CD4-positive, CD25-positive, alpha-beta regulatory T cell (primary cell): ENCODE data around the gene ZNF521. TPM values are rescaled to one million over a fixed set of nuclear protein-coding genes. Genes with fewer than 3 reads are reported as not detected.

ENCODE experiments used
- ATAC-seq, 2 donors: fragments of 150-1000 bp; cut with Tn5 transposase; one replicate each; pipeline ENCODE4 v1.10.0; 2021; ENCODE audit warnings: low read depth in 2 of 2, moderate number of reproducible peaks in 2 of 2, moderate library complexity in 1 of 2
- DNase-seq, 3 donors: peaks; one replicate each; pipeline versions ENCODE4 v3.0.0 to v3.0.0-alpha.2; 2012 to 2022; ENCODE audit warnings: mixed read lengths in 1 of 3
- H3K27ac ChIP-seq: one replicate; pipeline ENCODE4 v1.7.0; 2013; ENCODE audit warnings: mild to moderate bottlenecking, low read length; ENCODE audit not compliant: insufficient read depth, poor library complexity, severe bottlenecking
- H3K27me3 ChIP-seq: one replicate; pipeline ENCODE4 v1.7.0; 2013; ENCODE audit warnings: low read length; ENCODE audit not compliant: control insufficient read depth, insufficient read depth
- H3K36me3 ChIP-seq: one replicate; pipeline ENCODE4 v1.7.0; 2013; ENCODE audit warnings: mild to moderate bottlenecking, low read length, moderate library complexity; ENCODE audit not compliant: control insufficient read depth, insufficient read depth
- H3K4me1 ChIP-seq: 2 replicates; pipeline ENCODE4 v1.7.0; 2013; ENCODE audit warnings: mild to moderate bottlenecking, low read length; ENCODE audit not compliant: insufficient read depth, control insufficient read depth, poor library complexity, severe bottlenecking
- H3K4me3 ChIP-seq: one replicate; pipeline ENCODE4 v1.7.0; 2013; ENCODE audit warnings: low read depth, mild to moderate bottlenecking, low read length, moderate library complexity
- H3K9me3 ChIP-seq, 2 experiments: 1 replicate in 1 of 2; 2 replicates in 1 of 2; pipeline ENCODE4 v1.7.0; 2013; ENCODE audit warnings: low read length in 2 of 2, mild to moderate bottlenecking in 1 of 2, moderate library complexity in 1 of 2; ENCODE audit not compliant: control insufficient read depth in 2 of 2
- H3K27ac Mint-ChIP-seq, 3 donors: one replicate each; pipeline ENCODE4 v1.8.0; 2020 to 2022; ENCODE audit warnings: mild to moderate bottlenecking in 3 of 3, mixed read lengths in 3 of 3, moderate library complexity in 2 of 3
- H3K27me3 Mint-ChIP-seq: one replicate; pipeline ENCODE4 v1.8.0; 2022; ENCODE audit warnings: mild to moderate bottlenecking, mixed read lengths
- H3K36me3 Mint-ChIP-seq: one replicate; pipeline ENCODE4 v1.8.0; 2020; ENCODE audit warnings: mixed read lengths
- H3K4me1 Mint-ChIP-seq, 4 donors: one replicate each; pipeline ENCODE4 v1.8.0; 2020 to 2022; ENCODE audit warnings: mixed read lengths in 4 of 4, mild to moderate bottlenecking in 1 of 4
- H3K4me3 Mint-ChIP-seq, 4 donors: one replicate each; pipeline ENCODE4 v1.8.0; 2020 to 2022; ENCODE audit warnings: mild to moderate bottlenecking in 4 of 4, mixed read lengths in 4 of 4, moderate library complexity in 3 of 4
- H3K9me3 Mint-ChIP-seq, 7 donors: one replicate each; pipeline ENCODE4 v1.8.0; 2020 to 2022; ENCODE audit warnings: mixed read lengths in 7 of 7, mild to moderate bottlenecking in 3 of 7, moderate library complexity in 2 of 7
- polyA plus RNA-seq, 4 donors: library from polyadenylated mRNA; unstranded; fragments of 300-500 nt; fragmentation: Illumina TruSeq; gene quantifications; one replicate each; pipeline ENCODE4 v1.2.3, GENCODE V29; 2021
- total RNA-seq: library from RNA; stranded (reverse); gene quantifications from one replicate; pipeline ENCODE4 v1.2.3, GENCODE V29; 2022

The ZNF521 gene
- total and polyA plus RNA-seq, 5 donors from 2014 or later = 1.8 TPM; not detected in 4

GRCh38 chr18:25229920-25230319, 122.0 kb downstream of the ZNF521 start:
- Mint-ChIP-seq H3K4me3 (no peak overlapping the region), H3K4me1 (no peaks in the 10 kb centered on the region)

GRCh38 chr18:25229081-25229480, 122.9 kb downstream of the ZNF521 start:
- H3K4me3 Mint-ChIP-seq = no peak overlapping the region
- DNase-seq (no peak), ATAC-seq (no peak)
- Histone ChIP-seq H3K9me3 (no peaks in the 10 kb centered on the region), H3K4me3 (no peak overlapping the region), H3K4me1 (no peaks in the 10 kb centered on the region), H3K27me3 (no peaks in the 10 kb centered on the region), H3K36me3 (no peaks in the 10 kb centered on the region), H3K27ac (no peak overlapping the region)
- H3K9me3 Mint-ChIP-seq = peaks cover 0 to 3% (median 0%) of the 10 kb centered on the region in 7 donors
- H3K36me3 Mint-ChIP-seq = no peaks in the 10 kb centered on the region
- no peaks in the 10 kb centered on the region for H3K4me1 Mint-ChIP-seq
- no peak overlapping the region for H3K27ac Mint-ChIP-seq
- no peaks in the 10 kb centered on the region for H3K27me3 Mint-ChIP-seq

More at GRCh38 chr18:25229920-25230319, 122.0 kb downstream of the ZNF521 start:
- Mint-ChIP-seq H3K27ac (no peak overlapping the region), H3K27me3 (no peaks in the 10 kb centered on the region), H3K9me3 (peaks cover 0 to 3% (median 0%) of the 10 kb centered on the region in 7 donors), H3K36me3 (no peaks in the 10 kb centered on the region)
- no peaks in the 10 kb centered on the region for H3K9me3 ChIP-seq
- H3K4me1 ChIP-seq = no peaks in the 10 kb centered on the region
- no peak for DNase-seq
- no peaks in the 10 kb centered on the region for H3K36me3 ChIP-seq
- H3K27me3 ChIP-seq = no peaks in the 10 kb centered on the region
- H3K27ac ChIP-seq = no peak overlapping the region
- H3K4me3 ChIP-seq = no peak overlapping the region
- no peak for ATAC-seq

GRCh38 chr18:25228410-25228809, 123.6 kb downstream of the ZNF521 start:
- Histone ChIP-seq H3K27me3 (no peaks in the 10 kb centered on the region), H3K4me3 (no peak overlapping the region), H3K9me3 (no peaks in the 10 kb centered on the region), H3K4me1 (no peaks in the 10 kb centered on the region), H3K27ac (no peak overlapping the region), H3K36me3 (no peaks in the 10 kb centered on the region)
- H3K4me3 Mint-ChIP-seq = no peak overlapping the region
- ATAC-seq (no peak), DNase-seq (no peak)
- H3K36me3 Mint-ChIP-seq = no peaks in the 10 kb centered on the region
- peak overlapping the region in 1 of 3 donors; percentile 14 for H3K27ac Mint-ChIP-seq
- peaks cover 0 to 3% (median 0%) of the 10 kb centered on the region in 7 donors for H3K9me3 Mint-ChIP-seq
- H3K27me3 Mint-ChIP-seq = no peaks in the 10 kb centered on the region
- no peaks in the 10 kb centered on the region for H3K4me1 Mint-ChIP-seq

- no peaks in the 10 kb centered on the region for H3K27me3 ChIP-seq
- Mint-ChIP-seq H3K27ac (no peak overlapping the region), H3K4me1 (no peaks in the 10 kb centered on the region), H3K36me3 (no peaks in the 10 kb centered on the region), H3K27me3 (no peaks in the 10 kb centered on the region), H3K4me3 (no peak overlapping the region), H3K9me3 (peaks cover 0 to 3% (median 0%) of the 10 kb centered on the region in 7 donors)
- no peaks in the 10 kb centered on the region for H3K36me3 ChIP-seq
- H3K9me3 ChIP-seq = no peaks in the 10 kb centered on the region
- no peak for DNase-seq
- no peaks in the 10 kb centered on the region for H3K4me1 ChIP-seq
- no peak overlapping the region for H3K4me3 ChIP-seq
- H3K27ac ChIP-seq = no peak overlapping the region
- ATAC-seq = no peak
Observed at GRCh38 chr18:25225151-25225550, 126.8 kb downstream of the ZNF521 start.

- Mint-ChIP-seq H3K9me3 (peaks cover 0 to 2% (median 0%) of the 10 kb centered on the region in 7 donors), H3K27ac (no peak overlapping the region), H3K4me1 (no peaks in the 10 kb centered on the region), H3K27me3 (no peaks in the 10 kb centered on the region), H3K36me3 (no peaks in the 10 kb centered on the region), H3K4me3 (no peak overlapping the region)
- Histone ChIP-seq H3K4me1 (no peaks in the 10 kb centered on the region), H3K4me3 (no peak overlapping the region), H3K27ac (no peak overlapping the region), H3K36me3 (no peaks in the 10 kb centered on the region), H3K27me3 (no peaks in the 10 kb centered on the region), H3K9me3 (no peaks in the 10 kb centered on the region)
- DNase-seq (no peak), ATAC-seq (no peak)
Observed at GRCh38 chr18:25223899-25224886, 127.8 kb downstream of the ZNF521 start.

GRCh38 chr18:25223211-25223610, 128.8 kb downstream of the ZNF521 start:
- Histone ChIP-seq H3K27ac (no peak overlapping the region), H3K27me3 (no peaks in the 10 kb centered on the region), H3K4me1 (no peaks in the 10 kb centered on the region), H3K4me3 (no peak overlapping the region), H3K9me3 (no peaks in the 10 kb centered on the region), H3K36me3 (no peaks in the 10 kb centered on the region)
- Mint-ChIP-seq H3K27ac (no peak overlapping the region), H3K36me3 (no peaks in the 10 kb centered on the region), H3K4me3 (no peak overlapping the region), H3K27me3 (no peaks in the 10 kb centered on the region), H3K4me1 (no peaks in the 10 kb centered on the region), H3K9me3 (peaks cover 0 to 2% (median 0%) of the 10 kb centered on the region in 7 donors)
- DNase-seq = no peak
- ATAC-seq = no peak

- H3K27me3 ChIP-seq = no peaks in the 10 kb centered on the region
- no peak for ATAC-seq
- no peak overlapping the region for H3K27ac Mint-ChIP-seq
Observed at GRCh38 chr18:25222648-25223047, 129.3 kb downstream of the ZNF521 start.

More at GRCh38 chr18:25222648-25223047, 129.3 kb downstream of the ZNF521 start:
- H3K4me1 Mint-ChIP-seq = no peaks in the 10 kb centered on the region
- H3K4me3 Mint-ChIP-seq = no peak overlapping the region
- H3K9me3 ChIP-seq = no peaks in the 10 kb centered on the region
- H3K36me3 Mint-ChIP-seq = no peaks in the 10 kb centered on the region
- H3K4me1 ChIP-seq = no peaks in the 10 kb centered on the region
- no peak overlapping the region for H3K4me3 ChIP-seq
- H3K27me3 Mint-ChIP-seq = no peaks in the 10 kb centered on the region
- H3K9me3 Mint-ChIP-seq = peaks cover 0 to 5% (median 3%) of the 10 kb centered on the region in 7 donors
- H3K27ac ChIP-seq = no peak overlapping the region
- no peak for DNase-seq
- no peaks in the 10 kb centered on the region for H3K36me3 ChIP-seq
